ENCODE measurements around the gene GFRA1.

GFRA1 gene

DNA sequence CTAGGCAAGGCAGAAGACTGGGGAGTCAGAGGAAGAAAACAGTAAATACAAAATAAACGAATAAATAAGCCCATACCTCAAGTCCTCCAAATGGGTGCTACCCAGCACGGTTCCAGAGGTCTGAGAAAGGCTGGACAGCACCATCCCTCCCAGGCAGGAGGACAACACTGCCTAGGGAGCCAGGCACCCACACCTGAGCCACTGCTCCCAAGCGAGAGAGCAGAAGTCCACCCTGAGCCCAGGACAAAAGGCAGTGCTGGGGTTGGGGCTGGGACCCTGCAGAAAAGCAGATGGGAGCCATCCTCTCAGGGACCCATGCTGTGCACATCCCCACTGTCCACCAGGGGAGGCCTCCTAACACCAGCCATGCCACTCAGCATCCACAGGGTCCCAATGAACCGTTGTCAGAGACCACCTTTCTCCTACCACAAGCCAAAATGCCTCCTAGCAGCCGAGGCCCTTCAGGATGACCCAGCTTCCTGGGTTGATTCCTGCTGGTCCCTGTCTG, 16.2 kb downstream of the GFRA1 start:
- H3K9me3 ChIP-seq (ENCODE audit: control insufficient read depth in 2 of 2, low read length in 2 of 2), result no peaks in the 10 kb centered on the region
- H3K27ac ChIP-seq (ENCODE audit: low read length), result no peak overlapping the region
- no peak overlapping the region for H3K9ac ChIP-seq (ENCODE audit: low read length in 2 of 2)
- no peaks in the 10 kb centered on the region for H3K36me3 ChIP-seq (ENCODE audit: control insufficient read depth in 2 of 2, insufficient read depth in 2 of 2, low read length in 2 of 2)
- H3K4me3 ChIP-seq (ENCODE audit: low read length in 2 of 2), result no peak overlapping the region
- H3K4me1 ChIP-seq (ENCODE audit: control insufficient read depth, insufficient read depth, low read length), result peaks cover 9% of the 10 kb centered on the region
- H3K27me3 ChIP-seq (ENCODE audit: control insufficient read depth in 1 of 2, insufficient read depth in 2 of 2, low read length in 2 of 2), result peaks cover 0 to 4% of the 10 kb centered on the region in 2 donors

DNA sequence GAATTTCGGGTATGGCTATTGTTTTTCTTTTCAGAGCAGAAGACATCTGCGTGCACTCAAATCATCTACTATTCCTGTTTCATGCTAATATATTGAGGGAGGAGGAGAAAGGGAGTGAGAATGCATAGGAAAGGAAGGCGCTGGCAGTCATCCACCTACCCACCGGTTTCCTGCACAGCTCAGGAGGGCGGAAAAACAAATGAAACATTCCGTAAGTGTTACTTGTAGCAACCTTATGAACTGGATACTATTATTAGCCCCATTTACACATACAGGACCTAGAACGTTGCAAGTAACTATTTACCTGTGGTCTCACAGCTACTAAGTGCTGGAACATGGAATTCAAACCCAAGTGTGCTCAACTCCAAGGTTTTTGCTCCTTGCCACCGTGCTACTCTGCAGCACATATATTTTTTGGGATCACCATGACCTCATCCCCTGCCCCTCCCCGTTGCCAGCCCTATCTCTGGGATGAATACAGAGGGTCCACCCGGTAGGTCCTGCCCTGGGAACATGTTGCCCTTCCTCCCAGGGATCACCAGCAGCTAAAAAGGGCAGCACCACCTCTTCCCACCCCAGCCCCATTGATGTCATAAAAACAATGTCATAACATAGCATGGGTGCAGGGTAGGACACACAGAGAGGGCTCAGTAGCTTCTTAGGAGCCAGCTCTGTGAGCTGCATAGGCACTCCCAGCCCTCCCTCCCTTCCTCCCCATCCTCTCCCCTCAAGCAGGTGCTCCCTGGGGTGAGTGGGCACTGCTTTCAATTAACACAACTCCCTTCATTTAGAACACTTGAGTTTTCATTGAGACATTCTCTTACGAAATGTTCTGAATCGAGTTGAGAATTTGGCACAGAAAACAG, 16.9 kb downstream of the GFRA1 start:
- Histone ChIP-seq H3K27ac (ENCODE audit: low read length) (no peak overlapping the region), H3K4me3 (ENCODE audit: low read length in 2 of 2) (no peak overlapping the region), H3K9me3 (ENCODE audit: control insufficient read depth in 2 of 2, low read length in 2 of 2) (no peaks in the 10 kb centered on the region), H3K9ac (ENCODE audit: low read length in 2 of 2) (no peak overlapping the region), H3K36me3 (ENCODE audit: control insufficient read depth in 2 of 2, insufficient read depth in 2 of 2, low read length in 2 of 2) (no peaks in the 10 kb centered on the region), H3K4me1 (ENCODE audit: control insufficient read depth, insufficient read depth, low read length) (peaks cover 9% of the 10 kb centered on the region), H3K27me3 (ENCODE audit: control insufficient read depth in 1 of 2, insufficient read depth in 2 of 2, low read length in 2 of 2) (peaks cover 0 to 4% of the 10 kb centered on the region in 2 donors)

DNA sequence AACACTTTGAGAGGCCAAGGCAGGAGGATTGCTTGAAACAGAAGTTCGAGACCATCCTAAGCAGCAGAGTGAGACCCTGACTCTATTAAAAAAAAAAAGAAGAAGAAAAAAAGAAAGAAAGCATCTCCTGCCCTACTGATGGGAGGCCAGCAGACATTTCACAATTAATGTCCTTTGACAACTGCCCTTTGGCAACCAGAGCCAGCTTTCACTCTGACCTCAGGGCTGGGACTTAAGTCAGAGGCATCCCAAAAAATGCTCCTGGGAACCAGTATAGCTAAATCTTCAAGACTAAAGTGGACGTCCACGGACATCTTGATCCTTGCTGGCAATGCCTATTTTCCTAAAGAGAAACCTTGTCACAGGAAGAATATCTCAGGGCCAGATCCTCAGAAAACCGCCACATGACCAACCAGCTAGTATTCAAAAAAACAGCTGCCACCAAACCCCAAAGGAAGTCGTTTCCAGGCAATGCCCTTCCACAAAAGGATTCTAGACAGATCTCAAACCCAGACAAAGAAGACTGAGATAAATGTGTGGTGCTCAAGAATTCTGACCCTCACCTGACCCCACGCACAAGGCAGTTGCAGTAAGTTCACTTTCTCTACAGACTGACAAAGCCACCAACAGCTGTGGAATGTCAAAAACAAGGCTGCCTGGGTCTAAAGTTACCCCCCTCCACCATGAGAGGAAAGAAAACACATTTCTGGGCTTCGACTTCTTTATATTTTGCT, 18.4 kb downstream of the GFRA1 start:
- peaks cover 9% of the 10 kb centered on the region for H3K4me1 ChIP-seq (ENCODE audit: control insufficient read depth, insufficient read depth, low read length)
- peaks cover 0 to 4% of the 10 kb centered on the region in 2 donors for H3K27me3 ChIP-seq (ENCODE audit: control insufficient read depth in 1 of 2, insufficient read depth in 2 of 2, low read length in 2 of 2)
- H3K9ac ChIP-seq (ENCODE audit: low read length in 2 of 2), result no peak overlapping the region
- H3K4me3 ChIP-seq (ENCODE audit: low read length in 2 of 2), result no peak overlapping the region
- H3K27ac ChIP-seq (ENCODE audit: low read length), result no peak overlapping the region
- no peaks in the 10 kb centered on the region for H3K9me3 ChIP-seq (ENCODE audit: control insufficient read depth in 2 of 2, low read length in 2 of 2)
- H3K36me3 ChIP-seq (ENCODE audit: control insufficient read depth in 2 of 2, insufficient read depth in 2 of 2, low read length in 2 of 2), result no peaks in the 10 kb centered on the region

DNA sequence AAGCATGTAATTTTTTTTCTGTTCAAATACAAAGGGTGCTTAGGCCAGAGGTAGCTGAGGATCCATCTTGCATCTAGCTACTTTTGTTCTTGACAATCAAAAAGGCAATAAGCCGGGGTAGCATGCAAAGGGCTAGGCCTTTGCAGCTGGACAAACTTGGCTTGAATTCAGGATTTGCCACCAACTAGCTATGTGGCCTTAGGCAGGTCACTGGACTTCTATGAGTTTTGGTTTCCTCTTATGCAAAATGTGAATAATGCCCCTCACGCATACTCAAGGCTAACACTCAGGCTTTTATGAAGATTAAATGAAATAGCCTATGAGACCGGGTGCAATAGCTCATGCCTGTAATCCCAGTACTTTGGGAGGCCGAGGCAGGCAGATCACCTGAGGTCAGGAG, 19.3 kb downstream of the GFRA1 start:
- peaks cover 0 to 4% of the 10 kb centered on the region in 2 donors for H3K27me3 ChIP-seq (ENCODE audit: control insufficient read depth in 1 of 2, insufficient read depth in 2 of 2, low read length in 2 of 2)
- H3K4me1 ChIP-seq (ENCODE audit: control insufficient read depth, insufficient read depth, low read length), result peaks cover 9% of the 10 kb centered on the region
- H3K27ac ChIP-seq (ENCODE audit: low read length), result no peak overlapping the region
- H3K36me3 ChIP-seq (ENCODE audit: control insufficient read depth in 2 of 2, insufficient read depth in 2 of 2, low read length in 2 of 2), result no peaks in the 10 kb centered on the region
- no peaks in the 10 kb centered on the region for H3K9me3 ChIP-seq (ENCODE audit: control insufficient read depth in 2 of 2, low read length in 2 of 2)
- no peak overlapping the region for H3K4me3 ChIP-seq (ENCODE audit: low read length in 2 of 2)
- H3K9ac ChIP-seq (ENCODE audit: low read length in 2 of 2), result no peak overlapping the region

DNA sequence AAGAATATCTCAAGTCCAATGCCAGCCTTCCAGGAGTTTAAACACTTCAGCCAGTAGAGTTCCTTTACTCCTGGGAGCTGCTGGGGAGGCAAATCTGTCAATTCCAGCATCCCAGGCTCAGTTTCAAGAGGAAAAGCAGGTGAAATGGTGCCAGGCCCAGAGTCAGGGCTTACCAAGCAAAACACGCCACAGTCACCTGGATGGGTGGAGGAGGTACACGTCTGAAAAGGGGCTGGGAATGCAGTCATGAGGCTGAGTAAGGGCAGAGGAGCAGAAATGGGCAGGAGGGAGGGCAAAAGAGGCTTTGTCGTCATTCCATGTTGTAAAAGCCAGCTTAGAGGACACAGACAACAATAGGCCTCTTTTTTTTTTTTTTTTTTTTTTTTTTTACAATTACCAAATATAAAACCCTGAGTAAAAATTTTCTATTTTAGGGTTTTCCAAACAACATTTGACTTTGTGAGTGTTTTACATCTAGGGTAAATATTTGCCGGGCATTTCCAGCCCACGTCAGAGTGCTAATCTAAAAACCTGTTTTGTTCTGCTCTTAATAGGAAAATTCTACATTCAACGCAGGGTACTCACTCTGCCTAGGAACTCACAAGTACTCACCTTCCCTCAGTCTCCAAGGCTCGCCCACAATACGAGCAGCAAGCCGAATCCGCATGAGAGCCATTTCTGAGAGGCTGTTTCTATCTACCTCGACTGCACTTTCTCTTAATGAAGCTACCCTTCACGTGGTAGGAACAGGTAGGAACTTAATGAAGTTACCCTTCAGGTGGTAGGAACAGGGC, 21.2 kb downstream of the GFRA1 start:
- Histone ChIP-seq H3K9me3 (ENCODE audit: control insufficient read depth in 2 of 2, low read length in 2 of 2) (no peaks in the 10 kb centered on the region), H3K36me3 (ENCODE audit: control insufficient read depth in 2 of 2, insufficient read depth in 2 of 2, low read length in 2 of 2) (no peaks in the 10 kb centered on the region), H3K4me1 (ENCODE audit: control insufficient read depth, insufficient read depth, low read length) (peaks cover 9% of the 10 kb centered on the region), H3K4me3 (ENCODE audit: low read length in 2 of 2) (no peak overlapping the region), H3K9ac (ENCODE audit: low read length in 2 of 2) (no peak overlapping the region), H3K27ac (ENCODE audit: low read length) (no peak overlapping the region), H3K27me3 (ENCODE audit: control insufficient read depth in 1 of 2, insufficient read depth in 2 of 2, low read length in 2 of 2) (peaks cover 0 to 2% of the 10 kb centered on the region in 2 donors)

DNA sequence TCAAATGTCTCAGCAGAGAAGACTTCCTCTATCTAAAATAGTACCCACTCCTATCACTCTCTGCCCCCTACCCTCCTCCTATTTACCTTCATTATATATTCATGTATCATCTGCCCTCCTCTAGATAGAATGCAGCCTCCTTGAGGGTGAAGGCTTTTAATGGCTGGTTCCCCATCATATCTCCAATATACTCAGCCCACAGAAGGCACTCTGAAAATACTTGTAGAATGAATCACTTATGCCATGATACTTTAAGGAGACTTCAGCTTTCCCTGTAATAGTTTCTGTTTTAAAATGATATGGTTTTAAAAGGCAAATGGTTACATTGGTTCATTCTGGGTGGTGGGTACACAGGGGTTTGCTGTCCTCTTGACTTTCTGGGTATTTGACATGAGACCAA, 25.3 kb downstream of the GFRA1 start:
- H3K4me3 ChIP-seq (ENCODE audit: low read length in 2 of 2), result no peak overlapping the region
- no peaks in the 10 kb centered on the region for H3K9me3 ChIP-seq (ENCODE audit: control insufficient read depth in 2 of 2, low read length in 2 of 2)
- no peaks in the 10 kb centered on the region for H3K27me3 ChIP-seq (ENCODE audit: control insufficient read depth in 1 of 2, insufficient read depth in 2 of 2, low read length in 2 of 2)
- no peaks in the 10 kb centered on the region for H3K36me3 ChIP-seq (ENCODE audit: control insufficient read depth in 2 of 2, insufficient read depth in 2 of 2, low read length in 2 of 2)
- peaks cover 2% of the 10 kb centered on the region for H3K4me1 ChIP-seq (ENCODE audit: control insufficient read depth, insufficient read depth, low read length)
- no peak overlapping the region for H3K27ac ChIP-seq (ENCODE audit: low read length)
- no peak overlapping the region for H3K9ac ChIP-seq (ENCODE audit: low read length in 2 of 2)

DNA sequence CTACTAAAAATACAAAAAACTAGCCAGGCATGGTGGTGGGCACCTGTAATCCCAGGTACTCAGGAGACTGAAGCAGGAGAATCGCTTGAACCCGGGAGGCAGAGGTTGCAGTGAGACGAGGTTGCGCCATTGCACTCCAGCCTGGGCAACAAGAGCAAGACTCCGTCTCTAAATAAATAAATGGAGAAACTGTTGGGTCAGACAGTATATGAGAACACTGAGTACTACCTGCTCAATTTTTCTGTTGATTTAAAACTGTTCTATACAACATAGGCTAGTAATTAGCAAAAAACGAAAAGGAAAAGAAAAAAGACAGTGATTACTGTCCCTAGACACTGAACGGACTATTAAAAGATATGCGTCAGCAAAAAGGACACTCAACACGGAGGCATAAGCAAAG, 26.7 kb downstream of the GFRA1 start:
- Histone ChIP-seq H3K27me3 (ENCODE audit: control insufficient read depth in 1 of 2, insufficient read depth in 2 of 2, low read length in 2 of 2) (no peaks in the 10 kb centered on the region), H3K9me3 (ENCODE audit: control insufficient read depth in 2 of 2, low read length in 2 of 2) (no peaks in the 10 kb centered on the region), H3K27ac (ENCODE audit: low read length) (no peak overlapping the region), H3K36me3 (ENCODE audit: control insufficient read depth in 2 of 2, insufficient read depth in 2 of 2, low read length in 2 of 2) (no peaks in the 10 kb centered on the region), H3K4me1 (ENCODE audit: control insufficient read depth, insufficient read depth, low read length) (no peaks in the 10 kb centered on the region), H3K4me3 (ENCODE audit: low read length in 2 of 2) (no peak overlapping the region), H3K9ac (ENCODE audit: low read length in 2 of 2) (no peak overlapping the region)

DNA sequence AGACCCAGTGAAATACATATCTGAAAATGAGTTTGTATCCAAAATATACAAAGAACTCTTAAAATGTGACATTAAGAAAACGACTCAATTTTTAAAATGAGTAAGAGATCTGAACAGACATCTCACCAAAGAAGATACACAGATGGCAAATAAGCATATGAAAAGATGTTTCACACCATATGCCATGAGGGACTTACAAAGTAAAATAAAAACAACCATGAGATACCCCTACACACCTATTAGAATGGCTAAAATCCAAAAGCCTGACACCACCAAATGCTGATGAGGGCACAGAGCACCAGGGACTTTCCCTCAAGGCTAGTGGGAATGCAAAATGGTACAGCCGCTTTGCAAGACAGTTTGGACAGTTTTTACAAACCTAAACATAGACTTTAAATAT, 27.9 kb downstream of the GFRA1 start:
- no peak overlapping the region for H3K4me3 ChIP-seq (ENCODE audit: low read length in 2 of 2)
- no peaks in the 10 kb centered on the region for H3K36me3 ChIP-seq (ENCODE audit: control insufficient read depth in 2 of 2, insufficient read depth in 2 of 2, low read length in 2 of 2)
- H3K9me3 ChIP-seq (ENCODE audit: control insufficient read depth in 2 of 2, low read length in 2 of 2), result no peaks in the 10 kb centered on the region
- no peak overlapping the region for H3K27ac ChIP-seq (ENCODE audit: low read length)
- H3K27me3 ChIP-seq (ENCODE audit: control insufficient read depth in 1 of 2, insufficient read depth in 2 of 2, low read length in 2 of 2), result no peaks in the 10 kb centered on the region
- no peaks in the 10 kb centered on the region for H3K4me1 ChIP-seq (ENCODE audit: control insufficient read depth, insufficient read depth, low read length)
- no peak overlapping the region for H3K9ac ChIP-seq (ENCODE audit: low read length in 2 of 2)

DNA sequence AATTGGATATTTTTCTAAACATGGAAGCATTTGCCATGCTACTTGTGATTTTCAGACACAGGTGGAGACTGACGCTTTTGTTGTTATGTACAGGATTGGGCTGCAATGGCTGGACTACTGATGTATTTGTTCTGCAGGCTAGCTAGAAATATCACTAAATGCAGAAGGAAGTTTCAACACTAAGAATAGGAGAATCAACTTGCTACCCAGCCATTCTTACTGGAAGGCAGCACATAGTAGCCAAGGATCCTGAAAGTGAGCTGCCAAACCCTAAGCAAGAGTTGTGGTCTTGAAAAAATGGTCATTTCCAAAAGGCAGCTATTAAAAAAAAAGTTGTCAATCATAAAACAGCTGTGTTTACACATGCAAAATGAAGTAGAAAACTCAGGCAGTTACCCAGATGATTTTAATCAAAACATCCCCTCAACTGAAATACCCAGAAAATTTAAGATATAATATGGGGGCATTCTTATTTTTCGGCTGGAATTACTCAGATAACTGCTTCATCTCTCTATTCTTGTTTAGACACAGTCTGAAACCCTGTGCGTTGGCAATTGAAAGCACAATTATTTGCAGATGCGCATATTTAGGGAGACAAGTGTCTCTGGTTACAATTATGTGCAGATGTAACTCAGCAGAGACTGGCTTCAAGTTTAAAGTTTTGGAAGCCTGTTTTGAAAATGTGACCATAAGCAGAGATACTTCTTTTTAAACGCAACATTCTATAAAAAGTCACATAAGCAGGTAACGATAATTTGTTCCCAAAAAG, 31.2 kb downstream of the GFRA1 start:
- Histone ChIP-seq H3K27ac (ENCODE audit: low read length) (no peak overlapping the region), H3K4me1 (ENCODE audit: control insufficient read depth, insufficient read depth, low read length) (no peaks in the 10 kb centered on the region), H3K9me3 (ENCODE audit: control insufficient read depth in 2 of 2, low read length in 2 of 2) (no peaks in the 10 kb centered on the region), H3K27me3 (ENCODE audit: control insufficient read depth in 1 of 2, insufficient read depth in 2 of 2, low read length in 2 of 2) (no peaks in the 10 kb centered on the region), H3K9ac (ENCODE audit: low read length in 2 of 2) (no peak overlapping the region), H3K36me3 (ENCODE audit: control insufficient read depth in 2 of 2, insufficient read depth in 2 of 2, low read length in 2 of 2) (no peaks in the 10 kb centered on the region), H3K4me3 (ENCODE audit: low read length in 2 of 2) (no peak overlapping the region)

DNA sequence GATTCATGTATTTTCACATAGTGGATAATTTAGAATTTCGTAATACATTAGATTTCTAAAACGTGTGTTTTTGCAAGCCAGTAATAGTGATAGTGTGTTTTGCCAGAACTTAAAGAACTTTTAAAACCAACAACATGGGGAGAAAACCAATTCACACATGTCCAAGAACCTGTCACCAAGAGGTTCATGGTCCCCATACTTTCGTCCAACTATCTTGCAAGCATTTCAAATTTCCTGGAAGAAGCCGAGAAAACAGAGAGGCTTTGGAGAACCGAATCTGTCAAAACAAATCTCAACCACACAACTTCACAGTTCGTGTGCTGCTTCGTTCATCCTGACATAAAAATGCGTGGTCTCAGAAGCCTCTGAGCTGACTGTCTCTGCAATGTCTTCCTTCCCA, 31.9 kb downstream of the GFRA1 start:
- Histone ChIP-seq H3K27ac (ENCODE audit: low read length) (no peak overlapping the region), H3K9ac (ENCODE audit: low read length in 2 of 2) (no peak overlapping the region), H3K9me3 (ENCODE audit: control insufficient read depth in 2 of 2, low read length in 2 of 2) (no peaks in the 10 kb centered on the region), H3K4me3 (ENCODE audit: low read length in 2 of 2) (no peak overlapping the region), H3K27me3 (ENCODE audit: control insufficient read depth in 1 of 2, insufficient read depth in 2 of 2, low read length in 2 of 2) (no peaks in the 10 kb centered on the region), H3K4me1 (ENCODE audit: control insufficient read depth, insufficient read depth, low read length) (no peaks in the 10 kb centered on the region), H3K36me3 (ENCODE audit: control insufficient read depth in 2 of 2, insufficient read depth in 2 of 2, low read length in 2 of 2) (no peaks in the 10 kb centered on the region)
